ENCODE data around the gene GPR42.

GRCh38 chr19:35321291-35321690 lies 49.6 kb upstream of the GPR42 start:
- no peak for TF ChIP-seq CTCF (IDR thresholded peaks at IDR 0.05; ENCODE audit: poor library complexity)
- TF ChIP-seq EZH2 (IDR thresholded peaks at IDR 0.05; ENCODE audit: borderline replicate concordance), result no peak
- no peak for TF ChIP-seq EZH2phosphoT487 (IDR thresholded peaks at IDR 0.05; ENCODE audit: low read depth, severe bottlenecking, unreplicated experiment)

Measured in hepatocyte (in vitro differentiated cells).